T-cell (primary cell): ENCODE measurements around the gene FAM234A. TPM values are rescaled to one million over a fixed set of nuclear protein-coding genes. Genes with fewer than 3 reads are reported as not detected.
"Not testable (repeated sequence)": the region's sequence is repeated elsewhere in the genome, so short reads cannot be mapped to it uniquely, and the experiment has no call there.

Experiments
- ATAC-seq, 4 experiments: fragments of 200-7000 bp in 3 of 4; fragments of 150-1000 bp in 1 of 4; cut with Tn5 transposase; replicated peaks in 1 of 4; 1 replicate in 3 of 4; 2 replicates in 1 of 4; pipeline ENCODE4 v1.10.0; 2021; ENCODE audit warnings: moderate library complexity in 3 of 4, mild to moderate bottlenecking in 2 of 4, moderate number of reproducible peaks in 1 of 4
- CTCF ChIA-PET, 2 donors: fragments of 300-600 bp; sonication (Branson Sonifier 250); formaldehyde crosslinking; loops; one replicate each; lab custom pipeline; 2022; ENCODE audit warnings: antibody characterized with exemption in 2 of 2; lab: Charles Lee
- POLR2A ChIA-PET, 2 donors: fragments of 300-600 bp; sonication (Branson Sonifier 250); formaldehyde crosslinking; loops; one replicate each; lab custom pipeline; 2022; ENCODE audit warnings: antibody characterized with exemption in 2 of 2; lab: Charles Lee
- DNase-seq, 35 experiments: peaks; one replicate each; pipeline versions ENCODE4 v3.0.0 to v3.0.0-alpha.2; 2013 to 2023
- H3K27ac ChIP-seq: one replicate; pipeline ENCODE4 v1.5.1; 2013; ENCODE audit warnings: low read length
- H3K27me3 ChIP-seq, 2 experiments: replicated peaks in 1 of 2; 1 replicate in 1 of 2; 2 replicates in 1 of 2; pipeline versions ENCODE4 v1.6.1 to v1.7.0; 2013; ENCODE audit warnings: low read length in 1 of 2, mixed read lengths in 1 of 2; ENCODE audit not compliant: control insufficient read depth in 2 of 2, insufficient read depth in 2 of 2; ENCODE audit errors: extremely low read depth in 1 of 2
- H3K36me3 ChIP-seq, 2 donors: 1 replicate in 1 of 2; 2 replicates in 1 of 2; pipeline versions ENCODE4 v1.6.1 to v1.7.0; 2013; ENCODE audit warnings: low read length in 1 of 2; ENCODE audit not compliant: control insufficient read depth in 2 of 2, insufficient read depth in 1 of 2; ENCODE audit errors: extremely low read depth in 1 of 2
- H3K4me1 ChIP-seq, 2 experiments: 1 replicate in 1 of 2; 2 replicates in 1 of 2; pipeline versions ENCODE4 v1.6.1 to v1.7.0; 2013; ENCODE audit warnings: low read length in 2 of 2, mixed read lengths in 1 of 2; ENCODE audit not compliant: insufficient read depth in 2 of 2, control insufficient read depth in 1 of 2; ENCODE audit errors: extremely low read depth in 1 of 2
- H3K4me3 ChIP-seq, 2 donors: 1 replicate in 1 of 2; 2 replicates in 1 of 2; pipeline versions ENCODE4 v1.5.1 to v1.7.0; 2013; ENCODE audit warnings: mild to moderate bottlenecking in 2 of 2, low read length in 1 of 2, moderate library complexity in 1 of 2; ENCODE audit not compliant: control insufficient read depth in 1 of 2; ENCODE audit errors: extremely low read depth in 1 of 2
- H3K9me3 ChIP-seq: 2 replicates; pipeline ENCODE4 v1.7.0; 2013
- H3K27ac Mint-ChIP-seq, 2 donors: one replicate each; pipeline ENCODE4 v1.8.0; 2020 to 2021; ENCODE audit warnings: mild to moderate bottlenecking in 2 of 2, mixed read lengths in 2 of 2
- H3K27me3 Mint-ChIP-seq, 2 donors: one replicate each; pipeline ENCODE4 v1.8.0; 2021 to 2022; ENCODE audit warnings: mixed read lengths in 2 of 2
- H3K36me3 Mint-ChIP-seq: one replicate; pipeline ENCODE4 v1.8.0; 2021; ENCODE audit warnings: mixed read lengths
- H3K4me1 Mint-ChIP-seq, 3 donors: one replicate each; pipeline ENCODE4 v1.8.0; 2020 to 2022; ENCODE audit warnings: mixed read lengths in 3 of 3, mild to moderate bottlenecking in 1 of 3
- H3K4me3 Mint-ChIP-seq, 3 donors: one replicate each; pipeline ENCODE4 v1.8.0; 2020 to 2022; ENCODE audit warnings: mild to moderate bottlenecking in 3 of 3, mixed read lengths in 3 of 3, moderate library complexity in 3 of 3
- H3K9me3 Mint-ChIP-seq, 3 donors: one replicate each; pipeline ENCODE4 v1.8.0; 2020 to 2022; ENCODE audit warnings: mixed read lengths in 3 of 3
- WGBS: methylation state at CpG from one replicate; pipeline ENCODE4 v1.1.5; 2013; ENCODE audit warnings: missing lambda C conversion rate; ENCODE audit not compliant: insufficient coverage; 5-methylcytosine and 5-hydroxymethylcytosine counted together
- total RNA-seq, 35 experiments: library from RNA in 6 of 35; stranded (reverse) in 6 of 35; fragments of 120-200 nt in 1 of 35; gene quantifications; one replicate each; pipeline versions ENCODE4 v1.2.1 to v1.2.4 and lab custom pipeline; 2013 to 2026

The FAM234A gene
- total RNA-seq, 5 donors from 2014 or later (not counting 1 experiment from before 2014, with no cell fraction given): 31.6 to 38.2 (median 36.1) TPM

GRCh38 chr16:203246-203645 lies 31.4 kb upstream of the FAM234A start:
- 100% methylated on average over 3 of the region's 4 CpGs for WGBS
- H3K4me1 Mint-ChIP-seq: peaks cover 0 to 3% (median 0%) of the 10 kb centered on the region in 3 donors
- no peak overlapping the region for H3K27ac ChIP-seq
- H3K4me3 ChIP-seq: no peak overlapping the region
- no peaks in the 10 kb centered on the region for H3K27me3 Mint-ChIP-seq
- ChIA-PET CTCF (no interaction called here), POLR2A (no interaction called here)
- no peaks in the 10 kb centered on the region for H3K4me1 ChIP-seq
- DNase-seq (no peak), ATAC-seq (no peak)
- no peaks in the 10 kb centered on the region for H3K9me3 Mint-ChIP-seq
- H3K9me3 ChIP-seq: no peaks in the 10 kb centered on the region
- no peak overlapping the region for H3K4me3 Mint-ChIP-seq
- no peaks in the 10 kb centered on the region for H3K27me3 ChIP-seq
- H3K27ac Mint-ChIP-seq: no peak overlapping the region
- H3K36me3 Mint-ChIP-seq: peaks cover 43% of the 10 kb centered on the region
- peaks cover 3 to 73% of the 10 kb centered on the region in 2 donors for H3K36me3 ChIP-seq

- H3K36me3 Mint-ChIP-seq: peaks cover 42% of the 10 kb centered on the region
- H3K4me1 Mint-ChIP-seq, CTCF ChIA-PET: not testable (repeated sequence)
Observed at GRCh38 chr16:204046-204445, 30.6 kb upstream of the FAM234A start.

GRCh38 chr16:209359-209758 lies 25.3 kb upstream of the FAM234A start:
- ATAC-seq, H3K4me3 Mint-ChIP-seq, H3K4me1 ChIP-seq, DNase-seq, H3K27me3 Mint-ChIP-seq, H3K27ac ChIP-seq, H3K27me3 ChIP-seq, H3K27ac Mint-ChIP-seq, CTCF ChIA-PET, POLR2A ChIA-PET, H3K4me3 ChIP-seq, H3K9me3 ChIP-seq, H3K9me3 Mint-ChIP-seq: not testable (repeated sequence)
- peaks cover 36% of the 10 kb centered on the region for H3K36me3 Mint-ChIP-seq
- peaks cover 11 to 13% (median 11%) of the 10 kb centered on the region in 3 donors for H3K4me1 Mint-ChIP-seq
- peaks cover 8 to 77% of the 10 kb centered on the region in 2 donors for H3K36me3 ChIP-seq
- 100% methylated on average over 2 of the region's 4 CpGs for WGBS

More at GRCh38 chr16:204046-204445, 30.6 kb upstream of the FAM234A start:
- H3K27me3 Mint-ChIP-seq, H3K27ac ChIP-seq, H3K27ac Mint-ChIP-seq, H3K4me1 ChIP-seq, H3K9me3 ChIP-seq, H3K9me3 Mint-ChIP-seq, ATAC-seq, H3K27me3 ChIP-seq, DNase-seq, H3K4me3 Mint-ChIP-seq, H3K4me3 ChIP-seq: not testable (repeated sequence)
- POLR2A ChIA-PET: interaction anchor here in 1 of 2 donors (0.6 kb wide), 1 partner anchor 113 kb away, joined by 5 read pairs; no protein-coding TSS in a partner anchor
- peaks cover 2 to 73% of the 10 kb centered on the region in 2 donors for H3K36me3 ChIP-seq
- WGBS: 100% methylated on average over 4 of the region's 9 CpGs

GRCh38 chr16:211631-212180 lies 22.9 kb upstream of the FAM234A start:
- H3K27me3 ChIP-seq, H3K4me1 ChIP-seq, CTCF ChIA-PET, POLR2A ChIA-PET, H3K27ac ChIP-seq, H3K9me3 Mint-ChIP-seq, ATAC-seq, DNase-seq, H3K4me3 ChIP-seq, H3K27ac Mint-ChIP-seq, H3K9me3 ChIP-seq, H3K4me3 Mint-ChIP-seq, H3K27me3 Mint-ChIP-seq: not testable (repeated sequence)
- peaks cover 8 to 72% of the 10 kb centered on the region in 2 donors for H3K36me3 ChIP-seq
- 94% methylated on average over 6 of the region's 14 CpGs for WGBS
- H3K36me3 Mint-ChIP-seq: peaks cover 26% of the 10 kb centered on the region
- H3K4me1 Mint-ChIP-seq: peaks cover 11 to 13% (median 12%) of the 10 kb centered on the region in 3 donors

DNA sequence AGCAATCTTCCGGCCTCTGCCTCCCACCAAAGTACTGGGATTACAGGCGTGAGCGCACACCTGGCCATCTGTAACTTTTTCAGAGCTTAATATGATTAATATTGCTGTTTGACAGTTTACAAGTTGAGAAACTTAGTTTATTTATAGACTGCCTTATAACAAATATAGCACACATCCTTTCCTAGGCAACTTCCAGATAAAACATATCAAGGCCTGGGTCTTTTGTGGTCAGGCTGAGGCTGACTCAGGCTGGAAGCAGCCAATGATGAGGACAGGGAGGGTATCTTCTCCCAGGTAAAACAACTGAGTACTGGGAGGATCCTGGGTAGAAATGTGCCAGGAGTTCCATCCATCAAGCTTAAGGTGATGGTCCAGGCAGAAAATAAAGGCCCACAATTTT lies 21.6 kb upstream of the FAM234A start:
- ChIA-PET POLR2A (interaction anchor here in 1 of 2 donors (1.2 kb wide), 1 partner anchor 15 kb away, joined by 4 read pairs; no protein-coding TSS in a partner anchor), CTCF (no interaction called here)
- no peak overlapping the region for H3K27ac Mint-ChIP-seq

GRCh38 chr16:220021-220420 lies 14.6 kb upstream of the FAM234A start:
- WGBS: no CpG with 5 or more reads among the region's 4 CpGs
- Mint-ChIP-seq H3K36me3 (peaks cover 24% of the 10 kb centered on the region), H3K27me3 (no peaks in the 10 kb centered on the region), H3K4me3 (no peak overlapping the region), H3K4me1 (peaks cover 10 to 18% (median 16%) of the 10 kb centered on the region in 3 donors), H3K27ac (no peak overlapping the region), H3K9me3 (no peaks in the 10 kb centered on the region)
- ATAC-seq (no peak), DNase-seq (no peak)
- Histone ChIP-seq H3K4me1 (no peaks in the 10 kb centered on the region), H3K36me3 (peaks cover 8 to 62% of the 10 kb centered on the region in 2 donors), H3K27ac (no peak overlapping the region), H3K4me3 (no peak overlapping the region), H3K9me3 (no peaks in the 10 kb centered on the region), H3K27me3 (no peaks in the 10 kb centered on the region)
- ChIA-PET POLR2A (no interaction called here), CTCF (interaction anchor here in 1 of 2 donors (1.6 kb wide), 1 partner anchor 8 kb away, joined by 7 read pairs; no protein-coding TSS in a partner anchor)

More for the DNA sequence above, 21.6 kb upstream of the FAM234A start:
- DNase-seq: no peak
- WGBS: no CpG with 5 or more reads among the region's 3 CpGs
- Mint-ChIP-seq H3K4me1 (peaks cover 10 to 13% (median 12%) of the 10 kb centered on the region in 3 donors), H3K36me3 (peaks cover 24% of the 10 kb centered on the region), H3K4me3 (no peak overlapping the region), H3K27me3 (no peaks in the 10 kb centered on the region), H3K9me3 (no peaks in the 10 kb centered on the region)
- no peak overlapping the region for H3K27ac ChIP-seq
- no peak for ATAC-seq
- peaks cover 8 to 72% of the 10 kb centered on the region in 2 donors for H3K36me3 ChIP-seq
- H3K4me3 ChIP-seq: no peak overlapping the region
- no peaks in the 10 kb centered on the region for H3K27me3 ChIP-seq
- no peaks in the 10 kb centered on the region for H3K9me3 ChIP-seq
- H3K4me1 ChIP-seq: no peaks in the 10 kb centered on the region
